OCI-LY3 (cell line): ENCODE measurements around the gene MET.
"Not testable (repeated sequence)": the region's sequence is repeated elsewhere in the genome, so short reads cannot be mapped to it uniquely, and the experiment has no call there.

Experiments used
- H2AFZ ChIP-seq: fragments of 200-600, 300-600 bp; shearing (Covaris generic); 2 replicates; pipeline ENCODE4 v1.6.0; 2014; ENCODE audit warnings: antibody characterized with exemption, low read depth, low read length
- H3K27ac ChIP-seq: fragments of 200-600, 300-600 bp; sonication (generic); 2 replicates; pipeline ENCODE4 v1.5.1; 2014; ENCODE audit warnings: mild to moderate bottlenecking, low read length, moderate library complexity, mixed read lengths
- H3K27me3 ChIP-seq: fragments of 200-600, 300-600 bp; sonication (generic); 2 replicates; pipeline ENCODE4 v1.6.1; 2014; ENCODE audit warnings: low read depth, low read length, mixed read lengths
- H3K36me3 ChIP-seq: fragments of 200-600, 300-600 bp; sonication (generic); replicated peaks from 2 replicates; pipeline ENCODE3; 2014; ENCODE audit warnings: low read depth, low read length, mixed read lengths
- H3K4me1 ChIP-seq: fragments of 300-600, 200-600 bp; sonication (generic); 2 replicates; pipeline ENCODE4 v1.6.1; 2014; ENCODE audit warnings: low read length, mixed read lengths
- H3K4me2 ChIP-seq: fragments of 200-600, 300-600 bp; sonication (generic); 2 replicates; pipeline ENCODE4 v1.6.1; 2014; ENCODE audit warnings: low read length, mixed read lengths
- H3K4me3 ChIP-seq: fragments of 300-600, 200-600 bp; sonication (generic); 2 replicates; pipeline ENCODE4 v1.5.1; 2014; ENCODE audit warnings: antibody characterized with exemption, mild to moderate bottlenecking, low read length, moderate library complexity
- H3K79me2 ChIP-seq: fragments of 300-600, 200-600 bp; shearing (Covaris generic); 2 replicates; pipeline ENCODE4 v1.6.1; 2014; ENCODE audit warnings: mild to moderate bottlenecking, low read length, mixed read lengths
- H3K9ac ChIP-seq: fragments of 300-600, 200-600 bp; shearing (Covaris generic); 2 replicates; pipeline ENCODE4 v1.6.0; 2014; ENCODE audit warnings: mild to moderate bottlenecking, low read length, moderate library complexity
- H3K9me3 ChIP-seq: fragments of 200-600, 300-600 bp; shearing (Covaris generic); 2 replicates; pipeline ENCODE4 v1.6.1; 2014; ENCODE audit warnings: low read length, mixed read lengths; ENCODE audit not compliant: insufficient read depth
- H4K20me1 ChIP-seq: fragments of 200-600, 300-600 bp; sonication (generic); 2 replicates; pipeline ENCODE4 v1.6.1; 2016; ENCODE audit warnings: low read length, mixed read lengths; ENCODE audit not compliant: insufficient read depth
- CTCF ChIP-seq: fragments of 200-600, 300-600 bp; sonication (generic); IDR thresholded peaks from 2 replicates; pipeline ENCODE4 v1.5.1; 2014; ENCODE audit warnings: antibody characterized with exemption, low read length, low read depth
- EZH2phosphoT487 ChIP-seq: fragments of 200-600 bp; shearing (Covaris generic); IDR thresholded peaks from 2 replicates; pipeline ENCODE4 v1.6.1; 2018; ENCODE audit warnings: antibody characterized with exemption, mixed run types, low read depth

The MET gene

GRCh38 chr7:116717137-116717536 lies 45.1 kb downstream of the MET start:
- peaks cover 21% of the 10 kb centered on the region for H3K79me2 ChIP-seq
- no peak for TF ChIP-seq EZH2phosphoT487
- no peak for TF ChIP-seq CTCF

GRCh38 chr7:116723959-116724529 lies 52.0 kb downstream of the MET start:
- not testable (repeated sequence) for H3K36me3 ChIP-seq, H3K4me3 ChIP-seq, H3K27me3 ChIP-seq, H2AFZ ChIP-seq, H3K79me2 ChIP-seq, H3K9ac ChIP-seq, H3K4me2 ChIP-seq, H3K9me3 ChIP-seq, H3K27ac ChIP-seq, H4K20me1 ChIP-seq
- peaks cover 10% of the 10 kb centered on the region for H3K4me1 ChIP-seq

More at GRCh38 chr7:116717137-116717536, 45.1 kb downstream of the MET start:
- Histone ChIP-seq H3K4me3 (peak overlapping the region; percentile 60), H3K4me2 (peak overlapping the region; percentile 71), H3K36me3 (no peaks in the 10 kb centered on the region), H3K27me3 (no peaks in the 10 kb centered on the region), H2AFZ (peak overlapping the region; percentile 18; the same call in 1 of the 2 replicates), H3K9me3 (no peaks in the 10 kb centered on the region), H3K27ac (peak overlapping the region; percentile 16; the same call in 1 of the 2 replicates), H4K20me1 (no peaks in the 10 kb centered on the region), H3K9ac (peak overlapping the region; percentile 39; the same call in 1 of the 2 replicates), H3K4me1 (peaks cover 15% of the 10 kb centered on the region)

- Histone ChIP-seq H3K27me3 (no peaks in the 10 kb centered on the region), H3K4me1 (peaks cover 10% of the 10 kb centered on the region), H3K79me2 (peaks cover 9% of the 10 kb centered on the region), H3K9ac (no peak overlapping the region), H4K20me1 (0 out of 2 replicates have a peak, but pooled peaks cover 4% of the 10 kb centered on the region), H2AFZ (no peak overlapping the region), H3K4me2 (no peak overlapping the region), H3K36me3 (no peaks in the 10 kb centered on the region), H3K4me3 (no peak overlapping the region), H3K27ac (no peak overlapping the region), H3K9me3 (no peaks in the 10 kb centered on the region)
- TF ChIP-seq CTCF (no peak), EZH2phosphoT487 (no peak)
Measured at GRCh38 chr7:116724560-116725231, 52.7 kb downstream of the MET start.

GRCh38 chr7:116726149-116726548 lies 54.2 kb downstream of the MET start:
- Histone ChIP-seq H3K27ac (no peak overlapping the region), H3K27me3 (no peaks in the 10 kb centered on the region), H3K4me2 (no peak overlapping the region), H3K36me3 (no peaks in the 10 kb centered on the region), H3K9me3 (no peaks in the 10 kb centered on the region), H4K20me1 (0 out of 2 replicates have a peak, but pooled peaks cover 4% of the 10 kb centered on the region), H2AFZ (no peak overlapping the region), H3K4me3 (no peak overlapping the region), H3K4me1 (peaks cover 10% of the 10 kb centered on the region), H3K79me2 (peaks cover 19% of the 10 kb centered on the region), H3K9ac (no peak overlapping the region)
- TF ChIP-seq EZH2phosphoT487, result no peak
- TF ChIP-seq CTCF, result no peak
